SHP77 treated with DMSO at 0.1 percent for 48 hours (cell line): ENCODE data around the gene F2RL3.
"Not testable (repeated sequence)": the region's sequence is repeated elsewhere in the genome, so short reads cannot be mapped to it uniquely, and the experiment has no call there.

ENCODE experiments used
- DNase-seq: peaks from one replicate; lab custom pipeline; 2025; lab: John Stamatoyannopoulos, UW

The F2RL3 gene

DNA sequence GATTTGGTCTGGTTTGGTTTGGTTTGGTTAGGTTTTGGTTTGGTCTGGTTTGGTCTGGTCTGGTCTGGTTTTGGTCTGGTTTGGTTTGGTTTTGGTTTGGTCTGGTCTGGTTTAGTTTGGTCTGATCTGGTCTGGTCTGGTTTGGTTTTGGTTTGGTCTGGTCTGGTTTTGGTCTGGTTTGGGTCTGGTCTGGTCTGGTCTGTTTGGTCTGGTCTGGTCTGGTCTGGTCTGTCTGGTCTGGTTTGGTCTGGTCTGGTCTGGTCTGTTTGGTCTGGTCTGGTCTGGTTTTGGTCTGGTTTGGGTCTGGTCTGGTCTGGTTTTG, 13.9 kb upstream of the F2RL3 start:
- DNase-seq = not testable (repeated sequence)

DNA sequence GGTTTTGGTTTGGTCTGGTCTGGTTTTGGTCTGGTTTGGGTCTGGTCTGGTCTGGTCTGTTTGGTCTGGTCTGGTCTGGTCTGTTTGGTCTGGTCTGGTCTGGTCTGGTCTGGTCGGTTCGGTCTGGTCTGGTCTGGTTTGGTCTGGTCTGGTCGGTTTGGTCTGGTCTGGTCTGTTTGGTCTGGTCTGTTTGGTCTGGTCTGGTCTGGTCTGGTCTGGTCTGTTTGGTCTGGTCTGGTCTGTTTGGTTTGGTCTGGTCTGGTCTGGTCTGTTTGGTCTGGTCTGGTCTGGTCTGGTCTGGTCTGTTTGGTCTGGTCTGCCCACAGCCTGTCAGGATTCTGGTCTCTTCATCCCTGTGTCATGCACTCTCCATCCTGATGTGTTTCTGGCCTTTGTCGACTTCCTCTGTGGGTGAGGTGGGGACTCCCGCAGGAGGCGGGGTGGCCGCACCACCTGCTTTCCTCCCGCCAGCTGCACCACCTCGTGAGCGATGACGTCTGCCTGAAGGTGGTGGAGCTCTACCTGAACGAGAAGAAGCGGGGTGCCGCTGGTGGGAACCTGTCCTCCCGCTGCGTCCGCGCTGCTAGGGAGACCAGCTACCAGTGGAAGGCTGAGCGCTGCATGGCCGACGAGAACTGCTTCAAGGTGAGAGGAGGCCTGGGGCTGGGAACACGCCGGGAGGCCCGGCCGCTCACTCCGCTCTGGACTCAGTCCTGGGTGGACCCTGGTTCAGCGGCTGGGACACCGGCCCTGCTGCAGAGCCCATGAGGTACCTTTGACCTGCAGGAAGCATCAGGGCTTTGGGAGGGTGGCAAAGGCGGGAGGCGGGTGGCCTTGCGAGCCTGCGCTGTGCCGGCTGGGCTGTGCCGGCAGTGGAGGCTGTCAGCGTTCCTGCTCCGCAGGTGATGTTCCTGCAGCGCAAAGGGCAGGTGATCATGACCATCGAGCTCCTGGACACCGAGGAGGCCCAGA, 12.9 kb upstream of the F2RL3 start:
- no peak for DNase-seq

DNA sequence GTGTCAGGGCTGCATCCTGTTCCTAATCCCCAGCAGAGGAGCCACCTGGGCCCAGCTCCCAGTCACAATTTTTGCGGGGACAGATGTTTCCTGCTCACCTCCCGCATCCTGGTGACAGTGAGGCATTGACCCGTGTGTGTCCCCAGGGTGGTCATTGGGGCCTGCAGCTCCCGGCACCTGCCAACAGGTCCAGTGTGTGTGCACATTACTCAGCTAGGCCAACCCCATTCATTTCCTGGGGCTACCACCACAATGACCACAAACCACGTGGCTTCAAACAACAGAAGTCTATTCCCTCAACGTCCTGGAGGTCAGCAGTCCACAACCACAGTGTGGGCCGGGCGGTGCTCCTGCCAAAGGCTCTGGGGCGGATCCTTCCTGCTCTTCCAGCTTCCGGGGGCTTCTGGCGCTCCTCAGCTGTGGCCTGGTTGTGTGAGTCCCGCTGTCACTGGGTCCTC, 11.9 kb upstream of the F2RL3 start:
- no peak for DNase-seq

DNA sequence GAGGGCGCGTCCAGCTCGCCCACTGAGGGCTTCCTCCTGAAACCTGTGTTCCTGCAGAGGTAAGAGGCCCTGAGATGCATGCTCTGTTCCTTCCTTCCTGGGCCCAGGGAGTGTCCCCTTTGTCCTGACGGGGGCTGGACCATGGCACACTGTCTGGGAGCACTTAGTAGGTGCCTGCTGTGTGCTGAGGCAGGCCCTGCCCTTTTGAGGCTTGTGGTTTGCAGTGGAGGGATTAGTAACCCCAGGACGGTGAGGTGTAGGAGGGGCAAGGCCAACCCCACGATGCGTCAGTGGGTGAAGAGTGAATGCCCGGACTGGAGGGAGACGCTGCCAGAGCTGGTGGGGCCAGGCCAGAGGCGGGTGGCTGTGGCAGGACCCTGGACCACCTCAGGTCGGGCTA, 11.2 kb upstream of the F2RL3 start:
- DNase-seq = no peak

DNA sequence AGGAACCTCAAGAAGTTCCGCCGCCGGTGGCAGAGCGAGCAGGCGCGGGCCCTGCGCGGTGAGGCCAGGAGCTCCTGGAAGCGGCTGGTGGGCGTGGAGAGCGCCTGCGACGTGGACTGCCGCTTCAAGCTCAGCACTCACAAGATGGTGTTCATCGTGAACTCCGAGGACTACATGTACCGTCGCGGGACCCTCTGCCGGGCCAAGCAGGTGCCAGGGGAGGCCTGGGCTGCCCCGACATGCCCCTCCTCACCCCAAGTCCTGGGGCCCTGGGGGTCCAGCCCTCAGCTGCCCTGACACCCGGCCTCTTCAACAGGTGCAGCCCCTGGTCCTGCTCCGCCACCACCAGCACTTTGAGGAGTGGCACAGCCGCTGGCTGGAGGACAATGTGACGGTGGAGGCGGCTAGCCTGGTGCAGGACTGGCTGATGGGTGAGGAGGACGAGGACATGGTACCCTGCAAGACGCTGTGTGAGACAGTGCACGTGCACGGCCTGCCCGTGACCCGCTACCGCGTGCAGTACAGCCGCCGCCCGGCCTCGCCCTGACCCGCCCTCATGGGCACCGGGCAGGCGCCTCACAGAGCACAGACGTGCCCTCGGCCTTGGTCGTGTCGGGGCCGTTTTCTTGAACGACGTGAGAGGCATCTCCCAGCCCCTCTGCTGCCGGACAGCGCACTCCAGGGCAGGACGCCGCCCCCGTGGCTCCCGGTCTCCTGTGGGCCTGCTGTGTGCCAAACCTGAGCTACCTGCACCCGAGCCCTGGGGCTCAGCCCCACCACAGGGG, 10.4 kb upstream of the F2RL3 start:
- DNase-seq = no peak

DNA sequence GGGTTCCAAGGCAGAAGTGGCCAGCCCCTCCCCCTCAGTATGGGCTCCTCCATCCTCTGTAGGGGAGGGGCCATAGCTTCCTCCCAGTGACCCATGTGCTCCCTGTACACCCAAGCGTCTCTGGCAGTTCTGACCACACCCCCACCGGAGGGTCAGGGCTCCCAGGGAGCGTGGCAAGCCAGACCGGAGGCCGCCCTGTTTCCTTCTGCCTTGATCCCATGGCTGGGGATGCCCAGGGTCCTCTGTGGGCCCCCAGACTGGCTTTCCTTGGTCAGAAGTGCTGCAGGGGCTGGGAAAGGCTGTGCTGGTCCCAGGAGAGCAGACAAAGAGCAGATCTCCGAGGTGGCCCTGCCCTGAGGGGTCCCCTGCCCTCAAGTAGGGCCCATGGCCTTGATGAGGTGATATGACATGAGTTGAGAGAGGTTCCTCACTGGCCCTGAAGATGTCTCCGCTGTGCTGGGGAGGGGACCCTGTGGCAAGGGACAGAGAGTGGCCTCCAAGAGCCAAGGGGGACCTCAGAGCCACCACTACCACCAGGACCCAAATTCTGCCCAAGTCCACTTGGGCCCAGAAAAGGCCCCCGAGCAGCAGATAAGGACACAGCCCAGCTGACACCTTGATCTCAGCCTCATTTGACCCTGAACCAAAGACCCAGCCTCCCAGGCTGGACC, 7.8 kb upstream of the F2RL3 start:
- no peak for DNase-seq

DNA sequence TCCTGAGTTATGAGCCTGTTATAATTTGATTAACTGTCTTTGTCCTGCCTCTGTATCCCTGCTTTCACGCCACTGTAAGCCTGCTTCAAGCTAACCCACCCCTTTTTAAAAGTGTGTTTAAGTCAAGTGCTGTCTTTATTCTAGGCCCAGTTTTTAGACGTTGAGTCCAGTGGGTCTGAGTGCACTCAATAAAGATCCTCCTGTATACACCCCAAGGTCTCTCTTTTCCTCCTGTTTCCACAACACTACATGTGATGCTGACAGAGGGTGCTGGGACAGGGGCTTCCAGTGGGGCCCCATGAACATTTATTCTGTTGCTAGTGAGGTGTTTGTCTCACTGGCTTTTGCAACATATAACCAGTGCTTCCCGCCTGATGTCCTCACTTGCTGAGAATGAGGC, 6.7 kb upstream of the F2RL3 start:
- no peak for DNase-seq

DNA sequence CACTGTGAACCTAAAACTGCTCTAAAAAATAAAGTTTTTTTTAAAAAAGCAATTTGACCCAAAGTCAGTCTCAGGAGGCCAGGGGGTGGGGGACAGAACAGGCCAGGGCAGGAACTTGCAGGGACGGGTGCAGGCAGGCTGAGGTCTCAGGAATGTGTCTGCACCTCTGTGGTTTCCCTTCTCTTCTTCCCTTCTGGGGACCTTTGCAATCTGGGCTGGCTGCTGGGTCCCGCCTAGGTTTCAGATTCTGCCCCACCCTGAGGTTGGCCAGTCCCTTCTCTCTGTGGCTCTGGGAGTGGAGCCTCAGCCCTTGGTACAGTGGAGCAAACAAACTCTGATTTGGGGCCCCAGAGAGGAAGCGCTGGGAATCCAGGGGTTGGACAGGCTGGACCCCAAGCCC, 5.3 kb upstream of the F2RL3 start:
- no peak for DNase-seq

DNA sequence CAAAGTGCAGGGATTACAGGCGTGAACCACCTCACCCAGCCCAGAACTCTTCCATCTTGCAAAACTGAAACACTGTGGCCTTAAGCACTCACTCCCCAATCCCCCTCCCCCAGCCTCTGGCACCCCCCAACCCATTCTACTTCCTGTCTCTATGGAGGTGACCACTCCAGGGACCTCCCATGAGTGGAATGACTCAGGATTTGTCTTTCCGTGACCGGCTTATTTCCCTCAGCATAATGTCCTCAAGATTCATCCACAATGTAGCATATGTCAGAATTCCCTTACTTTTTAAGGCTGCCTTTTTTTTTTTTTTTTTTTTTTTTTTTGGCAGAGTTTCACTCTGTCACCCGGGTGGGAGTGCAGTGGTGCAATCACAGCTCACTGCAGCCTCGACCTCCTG, 3.6 kb upstream of the F2RL3 start:
- DNase-seq = no peak

DNA sequence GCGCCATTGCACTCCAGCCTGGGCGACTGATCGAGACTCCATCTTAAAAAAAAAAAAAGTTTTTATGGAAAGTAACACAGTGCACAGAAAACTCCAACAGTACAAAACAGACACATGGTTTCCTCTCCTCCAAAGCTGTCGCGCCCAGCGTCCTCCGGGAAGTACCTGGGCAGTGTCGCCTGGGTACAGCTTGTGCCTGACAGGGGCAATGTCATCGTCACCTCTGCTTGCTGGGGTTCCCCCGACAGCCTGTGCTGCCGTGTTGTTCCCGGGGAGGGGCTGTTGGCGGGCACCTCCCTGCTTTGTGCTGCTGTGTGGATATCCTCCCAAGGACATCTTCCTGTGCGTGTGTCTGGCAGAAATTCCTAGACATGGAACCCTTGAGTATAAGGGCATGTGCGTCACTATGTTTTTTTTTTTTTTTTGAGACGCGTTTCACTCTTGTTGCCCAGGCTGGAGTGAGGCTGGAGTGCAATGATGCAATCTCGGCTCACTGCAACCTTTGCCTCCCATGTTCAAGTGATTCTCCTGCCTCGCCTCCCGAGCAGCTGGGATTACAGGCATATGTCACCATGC, 2.4 kb upstream of the F2RL3 start:
- DNase-seq = peak; percentile 42

DNA sequence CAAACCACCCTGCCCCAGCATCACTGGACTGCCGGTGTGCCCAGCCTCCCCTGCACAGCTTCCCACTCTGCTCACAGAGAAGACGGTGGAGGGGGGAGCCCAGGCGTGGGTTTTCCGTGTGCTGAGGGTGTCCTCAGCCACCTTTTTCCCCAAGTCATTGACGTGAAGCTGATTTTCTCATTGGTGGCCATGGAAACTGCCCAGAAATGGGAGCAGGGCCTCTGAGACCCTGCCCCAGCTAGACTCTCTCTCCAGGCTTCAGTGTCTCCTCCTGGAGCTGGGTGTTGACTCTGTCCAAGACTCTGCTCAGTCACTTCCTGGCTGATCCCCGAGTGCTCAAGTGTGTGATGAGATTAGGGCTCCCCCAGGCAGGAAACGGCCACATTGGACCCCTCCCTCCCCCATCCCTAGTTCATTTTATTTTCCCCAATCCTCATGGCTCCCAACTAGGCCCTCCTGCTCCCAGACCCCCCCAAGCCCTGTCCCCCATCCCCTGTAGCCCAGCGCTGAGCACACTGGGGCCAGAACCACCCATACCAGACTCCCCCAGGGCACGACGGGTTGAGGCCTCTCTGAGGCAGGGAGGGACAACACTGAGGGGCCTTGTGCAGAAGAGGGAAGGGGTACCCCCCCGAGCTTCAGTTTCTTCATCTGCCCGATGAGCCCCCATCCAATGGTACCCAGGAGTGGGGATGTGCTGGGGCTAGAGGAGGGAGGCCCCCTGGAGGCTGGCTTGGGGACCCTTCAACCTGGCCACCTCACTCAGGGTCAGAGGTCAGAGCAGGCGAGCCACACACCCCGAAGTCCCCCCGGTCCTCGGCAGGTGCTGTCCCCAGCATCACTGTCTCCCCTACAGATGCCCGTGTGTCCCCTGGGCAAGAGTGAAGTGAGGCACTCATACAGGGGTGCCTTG, 1.2 kb upstream of the F2RL3 start:
- DNase-seq = no peak

DNA sequence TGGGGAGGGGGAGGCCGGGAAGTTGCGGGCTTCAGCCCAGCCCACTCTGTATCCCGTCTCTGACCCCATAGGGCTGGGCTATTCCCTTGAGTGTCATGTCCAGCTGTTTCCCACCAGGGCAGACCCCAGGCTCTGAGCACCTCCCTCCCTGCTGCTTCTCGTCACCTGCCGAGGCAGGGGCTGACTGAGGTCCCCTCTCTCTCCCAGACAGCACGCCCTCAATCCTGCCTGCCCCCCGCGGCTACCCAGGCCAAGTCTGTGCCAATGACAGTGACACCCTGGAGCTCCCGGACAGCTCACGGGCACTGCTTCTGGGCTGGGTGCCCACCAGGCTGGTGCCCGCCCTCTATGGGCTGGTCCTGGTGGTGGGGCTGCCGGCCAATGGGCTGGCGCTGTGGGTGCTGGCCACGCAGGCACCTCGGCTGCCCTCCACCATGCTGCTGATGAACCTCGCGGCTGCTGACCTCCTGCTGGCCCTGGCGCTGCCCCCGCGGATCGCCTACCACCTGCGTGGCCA, 625 bp downstream of the F2RL3 start:
- DNase-seq = peak; percentile 60

DNA sequence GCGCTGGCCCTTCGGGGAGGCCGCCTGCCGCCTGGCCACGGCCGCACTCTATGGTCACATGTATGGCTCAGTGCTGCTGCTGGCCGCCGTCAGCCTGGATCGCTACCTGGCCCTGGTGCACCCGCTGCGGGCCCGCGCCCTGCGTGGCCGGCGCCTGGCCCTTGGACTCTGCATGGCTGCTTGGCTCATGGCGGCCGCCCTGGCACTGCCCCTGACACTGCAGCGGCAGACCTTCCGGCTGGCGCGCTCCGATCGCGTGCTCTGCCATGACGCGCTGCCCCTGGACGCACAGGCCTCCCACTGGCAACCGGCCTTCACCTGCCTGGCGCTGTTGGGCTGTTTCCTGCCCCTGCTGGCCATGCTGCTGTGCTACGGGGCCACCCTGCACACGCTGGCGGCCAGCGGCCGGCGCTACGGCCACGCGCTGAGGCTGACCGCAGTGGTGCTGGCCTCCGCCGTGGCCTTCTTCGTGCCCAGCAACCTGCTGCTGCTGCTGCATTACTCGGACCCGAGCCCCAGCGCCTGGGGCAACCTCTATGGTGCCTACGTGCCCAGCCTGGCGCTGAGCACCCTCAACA, 1.2 kb downstream of the F2RL3 start:
- peak; percentile 66 for DNase-seq

DNA sequence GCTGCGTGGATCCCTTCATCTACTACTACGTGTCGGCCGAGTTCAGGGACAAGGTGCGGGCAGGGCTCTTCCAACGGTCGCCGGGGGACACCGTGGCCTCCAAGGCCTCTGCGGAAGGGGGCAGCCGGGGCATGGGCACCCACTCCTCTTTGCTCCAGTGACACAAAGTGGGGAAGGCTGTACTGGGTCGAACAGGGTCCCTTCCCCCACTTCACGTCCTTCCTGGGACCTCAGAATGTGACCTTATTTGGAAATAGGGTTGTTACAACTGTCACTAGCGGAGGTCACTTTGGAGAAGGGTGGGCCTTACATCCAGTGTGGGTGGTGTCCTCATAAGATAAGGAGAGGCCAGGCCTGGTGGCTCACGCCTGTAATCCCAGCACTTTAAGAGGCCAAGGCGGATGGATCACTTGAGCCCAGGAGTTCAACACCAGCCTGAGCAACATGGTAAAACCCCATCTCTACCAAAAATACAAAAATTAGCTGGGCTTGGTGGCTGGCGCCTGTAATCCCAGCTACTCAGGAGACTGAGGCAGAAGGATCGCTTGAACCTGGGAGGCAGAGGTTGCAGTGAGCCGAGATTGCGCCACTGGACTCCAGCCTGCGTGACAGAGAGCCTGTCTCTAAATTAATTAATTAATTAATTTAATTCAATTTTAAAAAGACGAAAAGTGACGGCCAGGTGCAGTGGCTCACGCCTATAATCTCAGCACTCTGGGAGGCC, 1.8 kb downstream of the F2RL3 start:
- DNase-seq = no peak

DNA sequence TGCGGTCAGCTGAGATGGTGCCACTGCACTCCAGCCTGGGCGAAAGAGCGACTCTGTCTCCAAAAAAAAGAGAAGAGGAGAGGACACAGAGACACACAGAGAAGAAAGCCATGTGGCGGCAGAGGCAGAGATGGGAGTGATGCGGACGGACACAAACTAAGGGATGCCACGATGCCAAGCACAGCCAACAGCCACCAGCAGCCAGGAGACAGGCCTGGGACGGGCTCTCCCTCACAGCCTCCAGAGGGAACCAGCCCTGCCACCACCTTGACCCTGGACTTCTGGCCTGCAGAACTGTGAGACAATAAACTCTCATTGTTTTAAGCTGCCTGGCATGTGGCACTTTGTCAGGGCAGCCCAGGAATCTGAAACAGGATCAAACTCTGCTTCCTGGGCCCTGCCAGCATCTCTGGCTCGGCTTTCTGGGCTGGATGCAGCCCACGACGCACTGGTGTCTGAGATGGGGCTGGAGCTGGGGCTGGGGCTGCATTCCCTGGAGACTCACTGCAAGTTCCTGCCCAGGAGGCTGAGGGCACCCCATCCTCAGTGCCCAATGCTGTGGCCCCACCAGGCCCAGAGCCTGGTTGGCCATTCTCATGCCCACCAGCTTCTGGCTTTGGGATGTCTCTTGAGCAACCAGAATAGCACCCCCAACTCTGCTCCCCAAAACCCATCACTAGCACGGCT, 3.0 kb downstream of the F2RL3 start:
- no peak for DNase-seq

DNA sequence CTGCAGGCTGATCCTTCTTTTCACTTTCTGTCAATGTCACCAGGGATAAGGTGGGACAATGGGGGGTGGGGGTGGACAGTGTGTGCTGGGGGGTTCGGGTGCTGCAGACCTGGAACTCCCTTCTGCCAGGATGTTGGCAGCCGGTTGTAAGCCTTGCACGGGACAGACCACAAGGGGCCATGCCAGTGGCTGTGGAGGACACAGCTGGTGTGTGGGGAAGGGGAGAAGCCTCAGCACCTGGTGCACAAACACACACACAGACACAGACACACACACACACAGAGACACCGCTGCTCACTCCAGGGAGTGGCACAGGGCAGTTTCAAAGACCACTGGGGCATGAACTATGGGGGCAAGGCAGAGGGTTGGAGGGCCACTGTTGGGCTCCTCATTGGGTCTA, 3.6 kb downstream of the F2RL3 start:
- no peak for DNase-seq

DNA sequence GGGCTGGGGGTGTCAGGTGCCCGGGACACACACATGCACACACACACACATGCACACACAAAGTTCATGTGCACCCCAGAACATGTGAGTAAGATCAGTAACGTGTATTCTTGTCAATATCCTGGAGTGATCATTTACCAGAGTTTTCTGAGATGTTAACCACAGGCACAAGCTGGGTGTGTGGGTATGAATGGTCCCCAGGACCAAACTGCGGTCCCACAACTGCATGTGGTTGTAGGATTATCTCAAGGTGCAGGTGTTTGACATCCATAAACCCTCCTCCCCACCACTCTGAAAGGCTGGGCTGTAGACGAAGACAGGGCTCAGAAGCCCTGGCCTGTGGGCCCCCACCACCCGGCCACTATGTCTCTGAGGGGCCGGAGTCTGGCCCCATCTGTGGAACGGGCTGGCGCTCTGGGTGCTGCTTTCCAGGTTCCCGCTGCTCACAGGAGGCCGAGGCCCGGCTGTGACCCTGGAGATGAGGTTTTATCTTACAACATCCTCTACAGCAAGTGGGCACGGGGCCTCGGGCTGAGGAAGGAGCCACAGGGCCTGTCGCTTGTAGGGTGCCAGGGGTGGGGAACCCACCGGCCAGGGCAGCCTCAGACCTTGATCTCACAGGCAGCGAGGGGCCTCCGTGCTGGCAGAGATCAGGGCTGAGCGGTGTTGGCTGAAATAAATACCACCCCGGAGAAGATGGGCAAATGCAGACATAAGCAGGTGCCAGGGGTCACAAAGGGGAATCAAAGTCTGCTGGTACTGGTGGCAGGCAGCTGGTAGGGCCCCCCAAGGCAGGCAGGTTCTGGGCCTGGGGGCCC, 4.3 kb downstream of the F2RL3 start:
- DNase-seq = peak; percentile 63

DNA sequence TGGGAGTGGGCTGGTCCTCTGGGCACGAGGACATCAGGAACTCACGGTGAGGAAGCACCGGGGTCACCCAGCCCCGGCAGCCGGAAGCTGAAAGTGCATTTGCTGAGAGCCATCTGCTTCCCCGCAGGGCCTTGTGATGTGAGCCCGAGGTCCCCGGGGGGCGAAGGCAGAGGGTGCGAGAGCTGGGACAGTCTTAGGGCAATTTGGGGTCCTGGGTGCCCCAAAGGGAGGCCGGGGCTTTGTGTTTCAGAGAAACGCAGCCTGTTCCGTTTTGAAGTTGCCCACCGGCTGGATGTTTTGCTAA, 4.8 kb downstream of the F2RL3 start:
- peak; percentile 63 for DNase-seq

DNA sequence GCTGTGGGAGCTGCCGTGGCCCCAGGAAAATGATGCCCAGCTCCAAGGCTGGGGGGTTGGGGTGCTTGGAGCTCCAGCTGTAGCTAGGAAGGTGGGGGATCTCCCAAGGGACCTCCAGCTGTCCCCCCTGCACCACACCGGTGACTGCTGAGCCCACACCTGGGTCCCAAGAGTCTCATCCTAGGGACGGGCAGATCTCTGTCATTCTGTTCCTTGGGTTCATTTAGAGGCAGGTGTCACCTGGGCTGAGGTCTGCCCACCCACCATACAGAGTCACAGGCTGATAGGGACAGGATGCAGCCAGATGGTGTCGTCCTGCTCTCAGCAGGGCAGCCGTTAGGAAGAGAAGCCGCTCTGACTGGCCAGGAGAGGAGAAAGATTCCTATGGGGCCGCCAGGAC, 5.3 kb downstream of the F2RL3 start:
- DNase-seq = peak; percentile 15
